Measurements from ENCODE around the gene USP54. TPM values are rescaled to one million over a fixed set of nuclear protein-coding genes. Genes with fewer than 3 reads are reported as not detected.
A peak's percentile ranks its signal among the peaks of the same experiment; 100 is the strongest.

Gene USP54
- total and polyA plus RNA-seq, 2 donors (not counting 1 experiment from before 2014, with no cell fraction given), result 7.8 to 9.9 TPM

DNA sequence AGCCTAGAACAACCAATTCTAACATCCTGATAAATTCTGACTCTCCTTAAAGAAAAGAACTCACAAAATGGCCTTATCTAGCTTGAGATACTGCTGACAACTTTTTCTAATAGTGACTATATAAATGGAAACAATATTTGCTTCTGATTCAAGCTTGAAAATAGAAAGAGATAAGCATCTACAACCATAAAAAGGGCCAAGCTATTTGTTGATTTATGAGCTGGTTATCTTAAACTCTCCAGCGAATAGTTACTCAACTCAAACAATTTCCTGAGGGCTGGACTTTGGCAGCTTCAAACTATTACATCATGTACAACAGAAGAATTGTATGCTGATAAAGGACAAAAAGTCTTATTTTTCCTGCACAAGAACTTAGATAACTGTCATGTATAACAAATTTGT is 4.6 kb downstream of the USP54 start:
- H3K4me3 ChIP-seq (replicated peaks in 1 of 4; ENCODE audit: control extremely low read depth in 1 of 4, insufficient read depth in 1 of 4, low read depth in 3 of 4, low read length in 4 of 4), result no peak overlapping the region
- no peak for TF ChIP-seq EZH2 (IDR thresholded peaks at IDR 0.05; ENCODE audit: low read length, missing control alignments)
- TF ChIP-seq, protein P1, sequence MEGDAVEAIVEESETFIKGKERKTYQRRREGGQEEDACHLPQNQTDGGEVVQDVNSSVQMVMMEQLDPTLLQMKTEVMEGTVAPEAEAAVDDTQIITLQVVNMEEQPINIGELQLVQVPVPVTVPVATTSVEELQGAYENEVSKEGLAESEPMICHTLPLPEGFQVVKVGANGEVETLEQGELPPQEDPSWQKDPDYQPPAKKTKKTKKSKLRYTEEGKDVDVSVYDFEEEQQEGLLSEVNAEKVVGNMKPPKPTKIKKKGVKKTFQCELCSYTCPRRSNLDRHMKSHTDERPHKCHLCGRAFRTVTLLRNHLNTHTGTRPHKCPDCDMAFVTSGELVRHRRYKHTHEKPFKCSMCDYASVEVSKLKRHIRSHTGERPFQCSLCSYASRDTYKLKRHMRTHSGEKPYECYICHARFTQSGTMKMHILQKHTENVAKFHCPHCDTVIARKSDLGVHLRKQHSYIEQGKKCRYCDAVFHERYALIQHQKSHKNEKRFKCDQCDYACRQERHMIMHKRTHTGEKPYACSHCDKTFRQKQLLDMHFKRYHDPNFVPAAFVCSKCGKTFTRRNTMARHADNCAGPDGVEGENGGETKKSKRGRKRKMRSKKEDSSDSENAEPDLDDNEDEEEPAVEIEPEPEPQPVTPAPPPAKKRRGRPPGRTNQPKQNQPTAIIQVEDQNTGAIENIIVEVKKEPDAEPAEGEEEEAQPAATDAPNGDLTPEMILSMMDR (conservative IDR thresholded peaks at IDR 0.05 in 1 of 2, IDR thresholded peaks at IDR 0.05 in 1 of 2; ENCODE audit: low read depth in 1 of 2, low read length in 2 of 2), result no peak
- H4K20me1 ChIP-seq (ENCODE audit: control insufficient read depth, extremely low read depth, insufficient read depth, low read length), result no peaks in the 10 kb centered on the region
- H3K9ac ChIP-seq (ENCODE audit: insufficient read depth, low read length), result no peak overlapping the region
- peaks cover 4% of the 10 kb centered on the region for H3K4me1 ChIP-seq (ENCODE audit: control insufficient read depth, extremely low read depth, insufficient read depth, low read length)
- no peak overlapping the region for H2AFZ ChIP-seq (ENCODE audit: low read length)
- no peaks in the 10 kb centered on the region for H3K9me3 ChIP-seq (ENCODE audit: control insufficient read depth, insufficient read depth, low read depth, low read length)
- no peak overlapping the region for H3K27ac ChIP-seq (ENCODE audit: insufficient read depth, low read length)
- H3K27me3 ChIP-seq (ENCODE audit: control insufficient read depth, insufficient read depth, low read length), result no peaks in the 10 kb centered on the region
- H3K79me2 ChIP-seq (ENCODE audit: control insufficient read depth, insufficient read depth, low read length), result no peaks in the 10 kb centered on the region
- H3K4me2 ChIP-seq (ENCODE audit: extremely low read depth, insufficient read depth, low read length), result peak overlapping the region; percentile 33
- DNase-seq (ENCODE audit: low read depth in 2 of 2), result peak; percentile 86 to 91
- no peaks in the 10 kb centered on the region for H3K36me3 ChIP-seq (ENCODE audit: control insufficient read depth, insufficient read depth, low read length)

DNA sequence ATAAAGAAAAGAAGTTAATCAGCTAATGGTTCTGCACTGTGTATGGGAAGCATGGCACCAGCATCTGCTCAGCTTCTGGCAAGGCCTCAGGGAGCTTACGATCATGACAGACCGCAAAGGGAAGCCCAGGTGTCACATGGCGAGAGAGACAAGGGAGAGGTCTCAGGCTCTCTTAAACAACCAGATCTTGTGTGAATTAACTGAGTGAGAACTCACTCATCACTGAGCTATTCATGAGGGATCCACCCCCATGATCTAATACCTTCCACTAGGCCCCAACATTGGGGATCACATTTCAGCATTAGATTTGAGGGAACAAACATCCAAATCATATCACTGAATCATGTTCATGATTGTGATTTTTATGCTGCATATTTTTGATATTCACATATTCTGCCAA is 5.8 kb downstream of the USP54 start:
- Histone ChIP-seq H3K79me2 (ENCODE audit: control insufficient read depth, insufficient read depth, low read length) (no peaks in the 10 kb centered on the region), H2AFZ (ENCODE audit: low read length) (no peak overlapping the region), H3K4me2 (ENCODE audit: extremely low read depth, insufficient read depth, low read length) (no peak overlapping the region), H3K9me3 (ENCODE audit: control insufficient read depth, insufficient read depth, low read depth, low read length) (no peaks in the 10 kb centered on the region), H3K4me3 (replicated peaks in 1 of 4; ENCODE audit: control extremely low read depth in 1 of 4, insufficient read depth in 1 of 4, low read depth in 3 of 4, low read length in 4 of 4) (no peak overlapping the region), H3K9ac (ENCODE audit: insufficient read depth, low read length) (no peak overlapping the region), H3K4me1 (ENCODE audit: control insufficient read depth, extremely low read depth, insufficient read depth, low read length) (peaks cover 4% of the 10 kb centered on the region), H3K36me3 (ENCODE audit: control insufficient read depth, insufficient read depth, low read length) (no peaks in the 10 kb centered on the region), H4K20me1 (ENCODE audit: control insufficient read depth, extremely low read depth, insufficient read depth, low read length) (no peaks in the 10 kb centered on the region), H3K27ac (ENCODE audit: insufficient read depth, low read length) (no peak overlapping the region), H3K27me3 (ENCODE audit: control insufficient read depth, insufficient read depth, low read length) (no peaks in the 10 kb centered on the region)
- TF ChIP-seq EZH2 (IDR thresholded peaks at IDR 0.05; ENCODE audit: low read length, missing control alignments), result no peak
- TF ChIP-seq, protein P1 (conservative IDR thresholded peaks at IDR 0.05 in 1 of 2, IDR thresholded peaks at IDR 0.05 in 1 of 2; ENCODE audit: low read depth in 1 of 2, low read length in 2 of 2), result no peak
- DNase-seq (ENCODE audit: low read depth in 2 of 2), result peak; percentile 26 to 54

DNA sequence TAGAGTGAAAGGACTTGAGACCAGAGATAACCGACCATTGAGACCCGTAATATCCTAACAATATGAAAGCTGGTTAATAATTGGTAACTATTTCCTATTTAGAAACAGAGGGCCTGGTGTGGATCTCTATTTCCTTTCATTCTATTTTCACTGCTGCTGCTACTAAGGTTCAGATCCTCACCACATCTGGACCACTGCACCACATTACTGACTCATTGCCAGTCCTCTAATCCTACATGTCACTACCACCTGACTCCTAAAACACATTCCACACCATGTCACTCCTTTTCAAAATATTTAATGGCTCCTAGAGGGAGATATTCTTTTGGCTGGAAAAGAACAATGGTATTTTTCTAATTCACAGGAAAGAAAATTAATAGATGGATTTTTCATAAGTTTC is 6.4 kb downstream of the USP54 start:
- no peaks in the 10 kb centered on the region for H3K27me3 ChIP-seq (ENCODE audit: control insufficient read depth, insufficient read depth, low read length)
- H3K36me3 ChIP-seq (ENCODE audit: control insufficient read depth, insufficient read depth, low read length), result no peaks in the 10 kb centered on the region
- no peak overlapping the region for H3K4me2 ChIP-seq (ENCODE audit: extremely low read depth, insufficient read depth, low read length)
- H3K9ac ChIP-seq (ENCODE audit: insufficient read depth, low read length), result no peak overlapping the region
- H3K4me1 ChIP-seq (ENCODE audit: control insufficient read depth, extremely low read depth, insufficient read depth, low read length), result peaks cover 4% of the 10 kb centered on the region
- H3K79me2 ChIP-seq (ENCODE audit: control insufficient read depth, insufficient read depth, low read length), result no peaks in the 10 kb centered on the region
- no peaks in the 10 kb centered on the region for H4K20me1 ChIP-seq (ENCODE audit: control insufficient read depth, extremely low read depth, insufficient read depth, low read length)
- H3K27ac ChIP-seq (ENCODE audit: insufficient read depth, low read length), result no peak overlapping the region
- no peak overlapping the region for H2AFZ ChIP-seq (ENCODE audit: low read length)
- no peak overlapping the region for H3K4me3 ChIP-seq (replicated peaks in 1 of 4; ENCODE audit: control extremely low read depth in 1 of 4, insufficient read depth in 1 of 4, low read depth in 3 of 4, low read length in 4 of 4)
- peak in 1 of 2 donors; percentile 41 for DNase-seq (ENCODE audit: low read depth in 2 of 2)
- no peaks in the 10 kb centered on the region for H3K9me3 ChIP-seq (ENCODE audit: control insufficient read depth, insufficient read depth, low read depth, low read length)
- TF ChIP-seq, protein P1 (conservative IDR thresholded peaks at IDR 0.05 in 1 of 2, IDR thresholded peaks at IDR 0.05 in 1 of 2; ENCODE audit: low read depth in 1 of 2, low read length in 2 of 2), result no peak
- TF ChIP-seq EZH2 (IDR thresholded peaks at IDR 0.05; ENCODE audit: low read length, missing control alignments), result no peak
